Panc1 (cell line): ENCODE data around the gene MYH3. TPM values are rescaled to one million over a fixed set of nuclear protein-coding genes. Genes with fewer than 3 reads are reported as not detected.
"Not testable (repeated sequence)": the region's sequence is repeated elsewhere in the genome, so short reads cannot be mapped to it uniquely, and the experiment has no call there.

ENCODE experiments used
- ATAC-seq: fragments of 200-7000 bp; cut with Tn5 transposase; 2 replicates; pipeline ENCODE4 v1.9.1; 2020; ENCODE audit warnings: mild to moderate bottlenecking, moderate library complexity
- BruUV-seq: library from RNA; stranded (reverse); fragments of 400-500 nt; replicated peaks from 2 replicates; lab custom pipeline; 2021; lab: Mats Ljungman, UMichigan
- CTCF ChIA-PET: fragments of 300-600 bp; sonication (Branson Sonifier 250); formaldehyde crosslinking; loops from one replicate; lab custom pipeline; 2022; ENCODE audit warnings: antibody characterized with exemption; lab: Charles Lee
- POLR2A ChIA-PET: fragments of 300-600 bp; sonication (Branson Sonifier 250); formaldehyde crosslinking; loops from one replicate; lab custom pipeline; 2022; ENCODE audit warnings: antibody characterized with exemption; lab: Charles Lee
- DNase-seq: peaks from one replicate; pipeline ENCODE4 v3.0.0-alpha.2; 2010; ENCODE audit warnings: low read depth, low spot score
- H3K27ac ChIP-seq: 2 replicates; pipeline ENCODE4 v1.5.1; 2011; ENCODE audit warnings: mild to moderate bottlenecking, low read length, inconsistent platforms
- H3K27me3 ChIP-seq: fragments of 200-500 bp; sonication (Bioruptor generic); 2 replicates; pipeline ENCODE4 v1.6.0; 2014; ENCODE audit warnings: low read length, inconsistent platforms; ENCODE audit not compliant: control insufficient read depth, insufficient read depth
- H3K36me3 ChIP-seq: fragments of 200-500 bp; sonication (Bioruptor generic); 2 replicates; pipeline ENCODE4 v1.5.1; 2014; ENCODE audit warnings: inconsistent platforms, mild to moderate bottlenecking, low read length, moderate library complexity; ENCODE audit not compliant: control insufficient read depth, insufficient read depth
- H3K4me1 ChIP-seq: 2 replicates; pipeline ENCODE4 v1.5.1; 2011; ENCODE audit warnings: inconsistent platforms, mild to moderate bottlenecking, low read length, moderate library complexity; ENCODE audit not compliant: control insufficient read depth, insufficient read depth
- H3K4me3 ChIP-seq, 2 experiments: 2 replicates each; pipeline ENCODE4 v1.5.1; 2011 to 2012; ENCODE audit warnings: low read depth in 2 of 2, low read length in 2 of 2, mild to moderate bottlenecking in 2 of 2, inconsistent platforms in 1 of 2, moderate library complexity in 1 of 2
- H3K9me3 ChIP-seq: fragments of 200-500 bp; sonication (Bioruptor generic); 2 replicates; pipeline ENCODE4 v1.5.1; 2014; ENCODE audit warnings: low read depth, mild to moderate bottlenecking, inconsistent platforms, low read length, moderate library complexity; ENCODE audit not compliant: control insufficient read depth, insufficient read depth
- CTCF ChIP-seq: fragments of 450-650 bp; IDR thresholded peaks from 2 replicates; pipeline ENCODE4 v1.5.1; 2017; ENCODE audit warnings: mild to moderate bottlenecking
- POLR2AphosphoS5 ChIP-seq: IDR thresholded peaks from 2 replicates; pipeline ENCODE4 v1.6.1; 2012; ENCODE audit warnings: mild to moderate bottlenecking, low read depth, low read length, moderate library complexity
- REST ChIP-seq, 2 experiments: IDR thresholded peaks; 2 replicates each; pipeline ENCODE4 v1.6.1; 2011 to 2012; ENCODE audit warnings: low read depth in 2 of 2, control low read depth in 1 of 2, low read length in 1 of 2, mild to moderate bottlenecking in 1 of 2, moderate library complexity in 1 of 2; ENCODE audit not compliant: insufficient read depth in 1 of 2
- SIN3A ChIP-seq: IDR thresholded peaks from 2 replicates; pipeline ENCODE4 v1.6.1; 2012; ENCODE audit warnings: low read depth, mild to moderate bottlenecking, low read length, moderate library complexity, borderline replicate concordance; ENCODE audit not compliant: insufficient read depth
- TCF7L2 ChIP-seq: IDR thresholded peaks from 2 replicates; pipeline ENCODE4 v1.6.1; 2011; ENCODE audit warnings: mild to moderate bottlenecking, low read depth, low read length, inconsistent platforms
- in situ Hi-C: cut with HindIII; loops from 2 replicates; pipeline ENCODE4 v1.10.0; 2016; ENCODE audit warnings: low sequenced_read_pairs, low pct_unique_long_range_greater_than_20kb
- intact Hi-C: fragments of 100-400 bp; cut with micrococcal nuclease; formaldehyde crosslinking; loops from one replicate; pipeline ENCODE4 v1.10.0; 2022; ENCODE audit not compliant: unreplicated experiment
- total RNA-seq: library from RNA; stranded (reverse); gene quantifications from one replicate; pipeline ENCODE4 v1.2.1, GENCODE V29; 2021; ENCODE audit not compliant: unreplicated experiment

The MYH3 gene
- total RNA-seq, 1 experiment from 2014 or later: 1.6 TPM

- intact Hi-C loops, H3K4me1 ChIP-seq, DNase-seq, BruUV-seq, ATAC-seq, H3K27me3 ChIP-seq, POLR2A ChIA-PET, H3K9me3 ChIP-seq, in situ Hi-C loops: not testable (repeated sequence)
- Histone ChIP-seq H3K36me3 (peaks cover 12% of the 10 kb centered on the region), H3K4me3 (peak overlapping the region; percentile 81 to 93), H3K27ac (peak overlapping the region; percentile 93)
- CTCF ChIA-PET: interaction anchor here (0.6 to 0.7 kb wide), 2 partner anchors 42 to 50 kb away, joined by 3 read pairs; no protein-coding TSS in a partner anchor
Measured at GRCh38 chr17:10695875-10696407, 38.8 kb upstream of the MYH3 start.

- POLR2A ChIA-PET: no interaction called here
Measured at GRCh38 chr17:10687499-10687898, 30.4 kb upstream of the MYH3 start.

More at GRCh38 chr17:10687499-10687898, 30.4 kb upstream of the MYH3 start:
- no peak for DNase-seq
- CTCF ChIA-PET: no interaction called here
- Histone ChIP-seq H3K9me3 (no peaks in the 10 kb centered on the region), H3K4me1 (no peaks in the 10 kb centered on the region), H3K27ac (no peak overlapping the region), H3K27me3 (no peaks in the 10 kb centered on the region), H3K36me3 (peaks cover 29% of the 10 kb centered on the region), H3K4me3 (no peak overlapping the region)
- in situ Hi-C loops: no loop called here
- intact Hi-C loops: no loop called here
- TF ChIP-seq POLR2AphosphoS5 (no peak), REST (IDR thresholded peaks at IDR 0.05; ENCODE audit: insufficient read depth in 1 of 2, low read depth in 2 of 2, low read length in 1 of 2) (no peak), TCF7L2 (no peak), CTCF (no peak), SIN3A (no peak)
- no TSS peak for BruUV-seq
- no peak for ATAC-seq
